Gastroesophageal sphincter (tissue), 4 donors: ENCODE results near the gene RABL6. TPM values are rescaled to one million over a fixed set of nuclear protein-coding genes. Genes with fewer than 3 reads are reported as not detected.
A peak's percentile ranks its signal among the peaks of the same experiment; 100 is the strongest.
"Not testable (repeated sequence)": the region's sequence is repeated elsewhere in the genome, so short reads cannot be mapped to it uniquely, and the experiment has no call there.

Experiments
- ATAC-seq: fragments of 150-250 bp; one replicate; pipeline ENCODE4 v1.9.1; 2016; ENCODE audit warnings: mild to moderate bottlenecking, moderate library complexity
- H3K27ac ChIP-seq, 4 donors: fragments of 200-600 bp; sonication (generic) in 3 of 4; 1 replicate in 3 of 4; 2 replicates in 1 of 4; pipeline ENCODE4 v1.5.1; 2016 to 2019
- H3K27me3 ChIP-seq: fragments of 200-600 bp; sonication (generic); one replicate; pipeline ENCODE4 v1.5.1; 2019
- H3K36me3 ChIP-seq, 2 donors: fragments of 200-600 bp; sonication (generic); one replicate each; pipeline ENCODE4 v1.5.1; 2019; ENCODE audit warnings: control low read depth in 1 of 2
- H3K4me1 ChIP-seq, 3 donors: fragments of 200-600 bp; sonication (generic); 1 replicate in 2 of 3; 2 replicates in 1 of 3; pipeline ENCODE4 v1.5.1; 2016 to 2019; ENCODE audit warnings: control low read depth in 2 of 3
- H3K4me3 ChIP-seq, 2 donors: fragments of 200-600 bp; sonication (generic); one replicate each; pipeline ENCODE4 v1.5.1; 2019; ENCODE audit warnings: mild to moderate bottlenecking in 1 of 2, moderate library complexity in 1 of 2
- H3K9me3 ChIP-seq, 3 donors: fragments of 200-600 bp; sonication (generic); one replicate each; pipeline ENCODE4 v1.5.1; 2017 to 2019; ENCODE audit warnings: control low read depth in 2 of 3
- EP300 ChIP-seq: sonication (generic); formaldehyde crosslinking; IDR thresholded peaks from one replicate; pipeline ENCODE4 v1.6.1; 2017; ENCODE audit warnings: antibody characterized with exemption, mild to moderate bottlenecking
- POLR2A ChIP-seq, 2 donors: fragments of 450-650 bp; IDR thresholded peaks; one replicate each; pipeline ENCODE4 v1.6.1; 2017; ENCODE audit warnings: antibody characterized with exemption in 2 of 2, mild to moderate bottlenecking in 2 of 2, moderate library complexity in 1 of 2
- POLR2AphosphoS5 ChIP-seq: sonication (generic); formaldehyde crosslinking; IDR thresholded peaks from one replicate; pipeline ENCODE4 v1.6.1; 2017; ENCODE audit warnings: antibody characterized with exemption
- WGBS, 2 donors: methylation state at CpG; one replicate each; pipeline ENCODE4 v1.1.5; 2018; ENCODE audit warnings: low coverage in 1 of 2; 5-methylcytosine and 5-hydroxymethylcytosine counted together
- total RNA-seq, 4 donors: library from RNA; depleted of rRNA; stranded (reverse); fragments of >200 nt; gene quantifications; one replicate each; pipeline ENCODE4 v1.1.0, GENCODE V29; 2016
- TF ChIP-seq, protein P1 (sequence below), 4 experiments: fragments of 200-600 bp in 2 of 4; fragments of 450-650 bp in 2 of 4; sonication (generic) in 1 of 4; IDR thresholded peaks; one replicate each; pipeline ENCODE4 v1.5.1; 2017 to 2019; ENCODE audit warnings: antibody characterized with exemption in 4 of 4, mild to moderate bottlenecking in 2 of 4, moderate library complexity in 2 of 4

The RABL6 gene
- total RNA-seq, 4 donors from 2014 or later: 54.8 to 109 (median 71.2) TPM

DNA sequence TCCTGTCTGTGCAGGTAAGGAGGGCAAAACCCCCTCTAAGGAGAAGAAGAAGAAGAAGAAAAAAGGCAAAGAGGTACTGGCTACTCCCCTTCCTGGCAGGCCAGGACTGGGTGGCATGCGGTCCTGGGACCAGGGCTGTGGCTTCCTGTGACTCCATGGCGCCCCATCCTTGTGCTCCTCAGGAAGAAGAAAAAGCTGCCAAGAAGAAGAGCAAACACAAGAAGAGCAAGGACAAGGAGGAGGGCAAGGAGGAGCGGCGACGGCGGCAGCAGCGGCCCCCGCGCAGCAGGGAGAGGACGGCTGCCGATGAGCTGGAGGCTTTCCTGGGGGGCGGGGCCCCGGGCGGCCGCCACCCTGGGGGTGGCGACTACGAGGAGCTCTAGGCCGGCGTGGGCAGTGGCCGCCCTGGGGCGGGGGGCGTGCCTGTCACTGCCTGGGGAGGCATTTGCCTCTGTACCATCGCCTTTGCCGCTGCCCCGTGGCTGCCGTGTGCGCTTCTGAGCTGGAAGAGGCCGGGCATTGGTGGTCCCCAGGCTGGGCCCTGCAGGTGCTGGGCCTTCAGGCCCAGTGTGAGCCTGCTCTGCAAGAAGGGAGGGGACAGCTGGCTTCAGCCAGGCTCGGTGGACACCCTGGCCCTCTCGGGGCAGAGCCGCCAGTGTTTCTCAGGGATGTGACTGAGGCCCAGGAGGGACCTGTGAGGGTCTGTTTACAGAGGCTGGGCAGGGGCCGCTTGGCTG, 32.6 kb downstream of the RABL6 start:
- H3K27ac ChIP-seq: no peak overlapping the region
- no peak for ATAC-seq
- WGBS, 2 donors: 73% methylated on average over 19 of the region's 32 CpGs; no CpG with 5 or more reads in 1 of the 2 donors
- H3K9me3 ChIP-seq: no peaks in the 10 kb centered on the region
- H3K4me3 ChIP-seq: no peak overlapping the region
- peaks cover 0 to 57% of the 10 kb centered on the region in 2 donors for H3K36me3 ChIP-seq
- TF ChIP-seq POLR2A (IDR thresholded peaks at IDR 0.05) (no peak), EP300 (no peak), POLR2AphosphoS5 (no peak)
- TF ChIP-seq, protein P1, sequence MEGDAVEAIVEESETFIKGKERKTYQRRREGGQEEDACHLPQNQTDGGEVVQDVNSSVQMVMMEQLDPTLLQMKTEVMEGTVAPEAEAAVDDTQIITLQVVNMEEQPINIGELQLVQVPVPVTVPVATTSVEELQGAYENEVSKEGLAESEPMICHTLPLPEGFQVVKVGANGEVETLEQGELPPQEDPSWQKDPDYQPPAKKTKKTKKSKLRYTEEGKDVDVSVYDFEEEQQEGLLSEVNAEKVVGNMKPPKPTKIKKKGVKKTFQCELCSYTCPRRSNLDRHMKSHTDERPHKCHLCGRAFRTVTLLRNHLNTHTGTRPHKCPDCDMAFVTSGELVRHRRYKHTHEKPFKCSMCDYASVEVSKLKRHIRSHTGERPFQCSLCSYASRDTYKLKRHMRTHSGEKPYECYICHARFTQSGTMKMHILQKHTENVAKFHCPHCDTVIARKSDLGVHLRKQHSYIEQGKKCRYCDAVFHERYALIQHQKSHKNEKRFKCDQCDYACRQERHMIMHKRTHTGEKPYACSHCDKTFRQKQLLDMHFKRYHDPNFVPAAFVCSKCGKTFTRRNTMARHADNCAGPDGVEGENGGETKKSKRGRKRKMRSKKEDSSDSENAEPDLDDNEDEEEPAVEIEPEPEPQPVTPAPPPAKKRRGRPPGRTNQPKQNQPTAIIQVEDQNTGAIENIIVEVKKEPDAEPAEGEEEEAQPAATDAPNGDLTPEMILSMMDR (IDR thresholded peaks at IDR 0.05): no peak
- H3K27me3 ChIP-seq: peaks cover 29% of the 10 kb centered on the region
- H3K4me1 ChIP-seq: peaks cover 0 to 48% (median 29%) of the 10 kb centered on the region in 3 donors

GRCh38 chr9:136840877-136841645, 33.3 kb downstream of the RABL6 start:
- no peak overlapping the region for H3K27ac ChIP-seq

DNA sequence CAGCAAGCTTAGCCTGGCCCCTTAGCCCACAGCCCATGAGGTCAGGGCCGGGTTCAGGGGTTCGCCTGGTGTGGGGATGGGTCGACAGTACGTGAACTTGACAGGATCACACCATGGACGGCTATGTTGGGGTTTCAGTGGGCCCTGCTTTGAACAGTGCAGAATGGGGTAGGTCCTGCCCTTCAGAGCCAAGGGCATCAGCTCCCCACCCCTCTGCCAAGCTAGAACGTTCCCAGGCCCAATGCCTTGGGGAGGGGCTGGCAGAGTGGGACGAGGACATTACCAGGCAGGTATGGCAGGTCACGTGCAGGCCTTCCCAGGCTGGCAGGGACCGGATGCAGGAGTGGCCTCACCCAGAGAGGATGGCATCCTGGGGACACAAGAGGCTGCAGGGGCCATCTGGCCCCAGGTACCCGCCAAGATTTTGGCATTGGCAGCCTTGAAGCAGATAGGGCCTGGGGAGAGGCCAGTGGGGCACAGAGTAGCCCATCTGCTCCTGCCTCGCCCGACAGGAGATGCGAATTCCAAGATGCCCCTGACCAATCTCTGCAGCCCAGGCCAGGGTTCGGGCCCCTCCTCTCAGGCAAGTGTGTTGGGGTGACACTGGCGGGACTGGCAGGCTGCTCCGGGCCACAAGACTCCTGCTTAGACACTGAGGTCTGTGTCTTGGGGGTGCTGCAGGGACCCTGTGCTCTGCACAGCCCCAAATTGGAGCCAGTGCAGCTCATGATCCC, 34.1 kb downstream of the RABL6 start:
- Histone ChIP-seq H3K36me3 (peaks cover 0 to 42% of the 10 kb centered on the region in 2 donors), H3K4me3 (peak overlapping the region in 1 of 2 donors; percentile 53), H3K4me1 (peaks cover 0 to 63% (median 33%) of the 10 kb centered on the region in 3 donors), H3K27me3 (peaks cover 44% of the 10 kb centered on the region)
- H3K27ac ChIP-seq, ATAC-seq, H3K9me3 ChIP-seq: not testable (repeated sequence)
- WGBS, 2 donors: no CpG with 5 or more reads among the region's 16 CpGs

More at GRCh38 chr9:136840877-136841645, 33.3 kb downstream of the RABL6 start:
- peaks cover 0 to 55% (median 29%) of the 10 kb centered on the region in 3 donors for H3K4me1 ChIP-seq
- 20 to 79% methylated on average over 1 to 5 of the region's 28 CpGs for WGBS, 2 donors
- ATAC-seq: no peak
- no peak overlapping the region for H3K4me3 ChIP-seq
- TF ChIP-seq POLR2AphosphoS5 (no peak), EP300 (no peak), POLR2A (IDR thresholded peaks at IDR 0.05) (no peak)
- TF ChIP-seq, protein P1 (IDR thresholded peaks at IDR 0.05): no peak
- peaks cover 36% of the 10 kb centered on the region for H3K27me3 ChIP-seq
- H3K36me3 ChIP-seq: peaks cover 0 to 50% of the 10 kb centered on the region in 2 donors
- H3K9me3 ChIP-seq: no peaks in the 10 kb centered on the region

GRCh38 chr9:136842380-136842948, 34.7 kb downstream of the RABL6 start, which contains the start of gene AJM1:
AJM1 (plus strand) TSS chr9:136842478; CDS start chr9:136844415, 1,937 bp downstream.
- ATAC-seq: peak; percentile 83
- TF ChIP-seq, protein P1 (IDR thresholded peaks at IDR 0.05): peak in 3 of 4 experiments; percentile 86 to 95 (median 87)
- TF ChIP-seq POLR2AphosphoS5: peak; percentile 5
- H3K4me3 ChIP-seq: peak within 1 kb of the TSS; percentile 34 to 53

DNA sequence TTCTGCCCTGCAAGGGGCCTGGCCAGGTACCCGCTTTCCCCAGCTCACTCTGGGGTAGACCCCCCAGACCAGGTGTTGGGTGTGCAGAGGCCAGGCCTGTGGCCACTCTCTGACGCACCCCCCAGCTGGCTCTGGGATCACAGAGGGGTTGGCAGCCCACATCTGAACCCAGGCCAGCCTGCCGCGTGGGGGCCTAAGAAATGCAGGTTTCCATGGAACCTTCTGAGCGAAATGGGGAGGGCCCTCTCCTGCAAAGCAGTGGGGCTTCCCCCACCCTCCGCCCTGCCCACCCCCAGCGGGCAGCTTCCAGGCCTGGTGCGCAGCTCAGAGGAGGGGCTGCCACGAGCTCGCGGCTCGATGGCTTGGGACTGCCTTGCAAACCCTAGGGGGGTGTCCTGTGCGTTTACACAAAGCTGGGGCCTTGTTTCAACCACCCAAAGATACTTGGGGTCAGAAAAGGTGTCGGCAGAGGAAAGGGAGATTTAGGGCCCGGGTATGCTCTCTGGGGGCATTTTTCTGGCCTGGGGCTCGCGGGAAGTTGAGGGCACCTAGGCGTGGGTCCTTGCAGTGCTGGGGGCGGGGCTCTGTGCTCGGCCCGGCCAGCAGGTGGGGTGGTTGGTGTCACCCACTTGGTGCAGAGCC, 35.5 kb downstream of the RABL6 start:
- Histone ChIP-seq H3K4me3 (peak overlapping the region in 1 of 2 donors; percentile 53), H3K27me3 (peaks cover 59% of the 10 kb centered on the region), H3K4me1 (peaks cover 0 to 77% (median 44%) of the 10 kb centered on the region in 3 donors), H3K36me3 (peaks cover 0 to 28% of the 10 kb centered on the region in 2 donors), H3K27ac (peak overlapping the region in 2 of 4 donors; percentile 46 to 66)
- WGBS, 2 donors: 4% methylated on average over 4 of the region's 21 CpGs; no CpG with 5 or more reads in 1 of the 2 donors
- H3K9me3 ChIP-seq, ATAC-seq: not testable (repeated sequence)

More at GRCh38 chr9:136842380-136842948, 34.7 kb downstream of the RABL6 start, which contains the start of gene AJM1:
- H3K36me3 ChIP-seq: peaks cover 0 to 36% of the 10 kb centered on the region in 2 donors
- peaks cover 50% of the 10 kb centered on the region for H3K27me3 ChIP-seq
- no CpG with 5 or more reads among the region's 27 CpGs for whole genome bisulfite sequencing, 2 donors
- peak within 1 kb of the TSS in 3 of 4 donors; percentile 46 to 66 (median 47) for H3K27ac ChIP-seq
- H3K9me3 ChIP-seq: not testable (repeated sequence)
- peaks cover 0 to 69% (median 39%) of the 10 kb centered on the region in 3 donors for H3K4me1 ChIP-seq
